K562 (cell line): ENCODE measurements around the gene COQ5. TPM values are rescaled to one million over a fixed set of nuclear protein-coding genes. Genes with fewer than 3 reads are reported as not detected.

ENCODE experiments used
- ARID4B ChIP-seq: sonication (generic); formaldehyde crosslinking; IDR thresholded peaks from 2 replicates; pipeline ENCODE4 v1.8.0; 2022; ENCODE audit warnings: mild to moderate bottlenecking, missing genetic modification reagents
- DDX20 ChIP-seq: fragments of 450-650 bp; IDR thresholded peaks from 2 replicates; pipeline ENCODE4 v1.6.1; 2016; ENCODE audit warnings: missing genetic modification characterization, low read depth, mild to moderate bottlenecking, missing compliant biosample characterization, moderate library complexity
- NR3C1 ChIP-seq: sonication (generic); formaldehyde crosslinking; IDR thresholded peaks from 2 replicates; pipeline ENCODE4 v1.8.1; 2022; ENCODE audit warnings: missing genetic modification reagents
- POLR3G ChIP-seq: IDR thresholded peaks from 2 replicates; pipeline ENCODE4 v1.6.1; 2011; ENCODE audit not compliant: insufficient read length, insufficient replicate concordance; ENCODE audit errors: extremely low read depth
- RBM25 ChIP-seq: fragments of 200-400 bp; formaldehyde crosslinking; IDR thresholded peaks from 2 replicates; pipeline ENCODE4 v1.6.1; 2018; ENCODE audit warnings: low read length, low read depth, moderate library complexity; ENCODE audit not compliant: severe bottlenecking
- SAP30 ChIP-seq: fragments of 200-600 bp; sonication (generic); IDR thresholded peaks from 2 replicates; pipeline ENCODE4 v1.6.1; 2012; ENCODE audit warnings: borderline replicate concordance, low read depth, mild to moderate bottlenecking, moderate library complexity, low read length, control low read depth, inconsistent platforms; ENCODE audit not compliant: insufficient read depth, poor library complexity, severe bottlenecking
- SIX5 ChIP-seq, 2 experiments: IDR thresholded peaks; 2 replicates each; pipeline ENCODE4 v1.6.1; 2011; ENCODE audit warnings: low read length in 2 of 2, borderline replicate concordance in 1 of 2, low read depth in 1 of 2, mild to moderate bottlenecking in 1 of 2, moderate library complexity in 1 of 2; ENCODE audit not compliant: insufficient read depth in 1 of 2
- SNIP1 ChIP-seq: fragments of 450-650 bp; IDR thresholded peaks from 2 replicates; pipeline ENCODE4 v1.7.1; 2017; ENCODE audit warnings: low read depth, mild to moderate bottlenecking
- ZNF175 ChIP-seq: fragments of 200-800 bp; sonication (Bioruptor generic); IDR thresholded peaks from 2 replicates; pipeline ENCODE4 v1.6.1; 2016; ENCODE audit warnings: low read depth, mild to moderate bottlenecking, missing genetic modification characterization, missing compliant biosample characterization
- ZNF274 ChIP-seq: IDR thresholded peaks from 2 replicates; pipeline ENCODE4 v1.6.1; 2011; ENCODE audit warnings: low read depth, mild to moderate bottlenecking, low read length, moderate library complexity, borderline replicate concordance
- ZNF324 ChIP-seq: fragments of 250-450 bp; sonication (Bioruptor Pico); IDR thresholded peaks from 2 replicates; pipeline ENCODE4 v1.4.0; 2020; ENCODE audit warnings: mild to moderate bottlenecking
- polyA plus RNA-seq, 8 experiments: library from polyadenylated mRNA; depleted of rRNA in 4 of 8; stranded (reverse) in 5 of 8; unstranded in 3 of 8; fragments of >200 nt; fragmentation: Nextera tagmentation in 2 of 8; fragmentation: Illumina TruSeq in 1 of 8; extraction: Ambion mirVana in 2 of 8; extraction: Trizol in 1 of 8; gene quantifications; 2 replicates each; pipeline versions ENCODE4 v1.2.1 to v1.2.3, GENCODE V29; 2011 to 2014; ENCODE audit warnings: inconsistent platforms in 1 of 8, missing spikeins in 1 of 8
- total RNA-seq, 7 experiments: library from RNA; depleted of rRNA in 6 of 7; stranded (reverse); fragments of >200 nt in 6 of 7; fragmentation: Illumina TruSeq in 2 of 7; extraction: Trizol in 2 of 7; gene quantifications; 2 replicates each; pipeline versions ENCODE4 v1.2.1 to v1.2.3, GENCODE V29; 2011 to 2021; ENCODE audit warnings: low replicate concordance in 1 of 7
- TF ChIP-seq, protein P1 (sequence below): fragments of 450-650 bp; IDR thresholded peaks from 2 replicates; pipeline ENCODE4 v1.6.1; 2017; ENCODE audit warnings: antibody characterized with exemption, mild to moderate bottlenecking

The COQ5 gene
- total and polyA plus RNA-seq, 9 of the 15 experiments (the other 6 are each of a cell fraction or from before 2014, with no cell fraction given): 19.2 to 59.7 (median 30.4) TPM

DNA sequence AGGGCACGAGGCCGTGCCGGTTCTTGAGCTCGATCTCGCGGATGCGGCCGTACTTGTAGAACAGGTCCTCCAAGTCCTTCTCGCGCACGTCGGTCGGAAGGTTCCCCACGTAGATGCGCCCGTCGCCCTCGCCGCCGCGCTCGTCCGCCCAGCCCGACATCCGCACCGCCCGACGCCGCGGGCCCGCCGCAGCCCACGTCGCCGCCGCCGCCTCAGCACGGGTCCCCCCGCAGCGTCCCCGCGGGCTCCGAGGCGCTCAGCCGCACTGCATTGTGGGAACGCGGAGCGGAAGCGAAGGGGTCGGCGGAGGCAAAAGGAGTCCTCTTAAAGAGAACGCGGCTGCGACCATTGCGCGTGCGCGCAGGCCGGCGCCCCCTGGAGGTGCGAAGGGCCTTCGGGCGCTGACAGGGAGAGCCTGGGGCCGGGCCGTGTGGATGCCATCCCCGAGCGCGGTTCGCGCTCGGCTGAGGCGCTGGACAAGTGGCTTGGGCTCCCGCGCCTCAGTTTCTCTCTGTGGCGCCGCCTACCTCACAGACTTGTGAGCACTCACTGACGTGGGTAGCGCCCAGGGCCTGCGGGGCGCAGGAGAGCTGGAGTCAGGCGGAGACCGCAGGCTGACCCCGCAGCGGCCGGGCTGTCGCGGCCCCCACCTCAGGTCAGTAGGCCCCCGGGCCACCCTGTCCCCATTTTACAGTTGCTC, 59.4 kb downstream of the COQ5 start, which contains the start of gene SRSF9 (continued):
- TF ChIP-seq, protein P1, sequence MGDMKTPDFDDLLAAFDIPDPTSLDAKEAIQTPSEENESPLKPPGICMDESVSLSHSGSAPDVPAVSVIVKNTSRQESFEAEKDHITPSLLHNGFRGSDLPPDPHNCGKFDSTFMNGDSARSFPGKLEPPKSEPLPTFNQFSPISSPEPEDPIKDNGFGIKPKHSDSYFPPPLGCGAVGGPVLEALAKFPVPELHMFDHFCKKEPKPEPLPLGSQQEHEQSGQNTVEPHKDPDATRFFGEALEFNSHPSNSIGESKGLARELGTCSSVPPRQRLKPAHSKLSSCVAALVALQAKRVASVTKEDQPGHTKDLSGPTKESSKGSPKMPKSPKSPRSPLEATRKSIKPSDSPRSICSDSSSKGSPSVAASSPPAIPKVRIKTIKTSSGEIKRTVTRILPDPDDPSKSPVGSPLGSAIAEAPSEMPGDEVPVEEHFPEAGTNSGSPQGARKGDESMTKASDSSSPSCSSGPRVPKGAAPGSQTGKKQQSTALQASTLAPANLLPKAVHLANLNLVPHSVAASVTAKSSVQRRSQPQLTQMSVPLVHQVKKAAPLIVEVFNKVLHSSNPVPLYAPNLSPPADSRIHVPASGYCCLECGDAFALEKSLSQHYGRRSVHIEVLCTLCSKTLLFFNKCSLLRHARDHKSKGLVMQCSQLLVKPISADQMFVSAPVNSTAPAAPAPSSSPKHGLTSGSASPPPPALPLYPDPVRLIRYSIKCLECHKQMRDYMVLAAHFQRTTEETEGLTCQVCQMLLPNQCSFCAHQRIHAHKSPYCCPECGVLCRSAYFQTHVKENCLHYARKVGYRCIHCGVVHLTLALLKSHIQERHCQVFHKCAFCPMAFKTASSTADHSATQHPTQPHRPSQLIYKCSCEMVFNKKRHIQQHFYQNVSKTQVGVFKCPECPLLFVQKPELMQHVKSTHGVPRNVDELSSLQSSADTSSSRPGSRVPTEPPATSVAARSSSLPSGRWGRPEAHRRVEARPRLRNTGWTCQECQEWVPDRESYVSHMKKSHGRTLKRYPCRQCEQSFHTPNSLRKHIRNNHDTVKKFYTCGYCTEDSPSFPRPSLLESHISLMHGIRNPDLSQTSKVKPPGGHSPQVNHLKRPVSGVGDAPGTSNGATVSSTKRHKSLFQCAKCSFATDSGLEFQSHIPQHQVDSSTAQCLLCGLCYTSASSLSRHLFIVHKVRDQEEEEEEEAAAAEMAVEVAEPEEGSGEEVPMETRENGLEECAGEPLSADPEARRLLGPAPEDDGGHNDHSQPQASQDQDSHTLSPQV: peak; percentile 86
- TF ChIP-seq ARID4B (CRISPR knock-in tag) (peak; percentile 81), DDX20 (tag) (no peak), ZNF274 (no peak), NR3C1 (CRISPR knock-in tag) (no peak), SAP30 (peak; percentile 32), RBM25 (peak; percentile 24), ZNF324 (CRISPR knock-in tag) (no peak), SIX5 (IDR thresholded peaks at IDR 0.05; ENCODE audit: borderline replicate concordance in 1 of 2, insufficient read depth in 1 of 2, low read depth in 1 of 2, low read length in 2 of 2) (no peak; a peak in 1 of 4 replicates), POLR3G (no peak), ZNF175 (CRISPR knock-in tag) (no peak), SNIP1 (no peak)
